Large intestine (tissue), 3 donors: ENCODE measurements around the gene ZNF160. TPM values are rescaled to one million over a fixed set of nuclear protein-coding genes. Genes with fewer than 3 reads are reported as not detected.
A peak's percentile ranks its signal among the peaks of the same experiment; 100 is the strongest.

Source experiments
- DNase-seq, 2 donors: peaks; one replicate each; pipeline versions ENCODE4 v3.0.0 to v3.0.0-alpha.2; 2013
- H3K27ac ChIP-seq: one replicate; pipeline ENCODE4 v1.5.1; 2013; ENCODE audit warnings: low read length
- H3K27me3 ChIP-seq: 2 replicates; pipeline ENCODE4 v1.6.1; 2013; ENCODE audit warnings: low read length; ENCODE audit not compliant: control insufficient read depth, insufficient read depth
- H3K36me3 ChIP-seq: 2 replicates; pipeline ENCODE4 v1.6.1; 2013; ENCODE audit warnings: low read length; ENCODE audit not compliant: control insufficient read depth, insufficient read depth
- H3K4me1 ChIP-seq: one replicate; pipeline ENCODE4 v1.6.1; 2013; ENCODE audit warnings: low read length; ENCODE audit not compliant: control insufficient read depth, insufficient read depth
- H3K4me3 ChIP-seq: one replicate; pipeline ENCODE4 v1.5.1; 2013; ENCODE audit warnings: low read length
- H3K9me3 ChIP-seq: one replicate; pipeline ENCODE4 v1.6.1; 2013; ENCODE audit warnings: mild to moderate bottlenecking, low read depth, low read length, moderate library complexity; ENCODE audit not compliant: control insufficient read depth
- WGBS: methylation state at CpG from one replicate; pipeline ENCODE4 v1.1.5; 2013; ENCODE audit warnings: low lambda C conversion rate; ENCODE audit not compliant: insufficient coverage; 5-methylcytosine and 5-hydroxymethylcytosine counted together
- polyA plus RNA-seq: library from polyadenylated mRNA; unstranded; fragments of 120-200 nt; gene quantifications from one replicate; pipeline ENCODE4 v1.2.1, GENCODE V29; 2013

Gene ZNF160
- polyA plus RNA-seq, 1 donor = 115 TPM

- 60% methylated on average over 1 of the region's 29 CpGs for WGBS
- Histone ChIP-seq H3K4me1 (peaks cover 51% of the 10 kb centered on the region), H3K9me3 (no peaks in the 10 kb centered on the region), H3K27me3 (no peaks in the 10 kb centered on the region), H3K27ac (peak overlapping the region; percentile 87), H3K36me3 (peaks cover 57% of the 10 kb centered on the region), H3K4me3 (no peak overlapping the region)
- DNase-seq = peak in 1 of 2 donors; percentile 33
Observed at GRCh38 chr19:53094754-53095575, 8.3 kb downstream of the ZNF160 start.

DNA sequence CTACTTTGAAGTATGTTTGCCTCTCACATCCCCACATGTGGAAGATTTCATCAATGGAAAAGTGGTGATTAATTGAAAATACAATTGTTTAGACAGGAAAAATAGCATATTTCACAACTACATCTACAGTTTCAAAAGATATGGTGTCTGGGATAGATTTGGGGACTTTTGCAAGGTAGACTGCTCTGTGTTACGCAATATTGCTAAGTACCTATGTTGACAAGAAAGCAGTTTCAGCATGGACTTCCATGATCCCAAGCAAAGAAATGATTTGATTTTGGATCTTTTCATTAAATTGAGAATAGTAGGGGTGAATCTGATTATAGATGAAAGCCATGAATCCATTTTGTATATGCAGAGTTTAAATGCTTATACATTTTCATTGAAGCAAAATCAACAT lies 10.5 kb downstream of the ZNF160 start:
- WGBS = no CpG with 5 or more reads among the region's 1 CpG

DNA sequence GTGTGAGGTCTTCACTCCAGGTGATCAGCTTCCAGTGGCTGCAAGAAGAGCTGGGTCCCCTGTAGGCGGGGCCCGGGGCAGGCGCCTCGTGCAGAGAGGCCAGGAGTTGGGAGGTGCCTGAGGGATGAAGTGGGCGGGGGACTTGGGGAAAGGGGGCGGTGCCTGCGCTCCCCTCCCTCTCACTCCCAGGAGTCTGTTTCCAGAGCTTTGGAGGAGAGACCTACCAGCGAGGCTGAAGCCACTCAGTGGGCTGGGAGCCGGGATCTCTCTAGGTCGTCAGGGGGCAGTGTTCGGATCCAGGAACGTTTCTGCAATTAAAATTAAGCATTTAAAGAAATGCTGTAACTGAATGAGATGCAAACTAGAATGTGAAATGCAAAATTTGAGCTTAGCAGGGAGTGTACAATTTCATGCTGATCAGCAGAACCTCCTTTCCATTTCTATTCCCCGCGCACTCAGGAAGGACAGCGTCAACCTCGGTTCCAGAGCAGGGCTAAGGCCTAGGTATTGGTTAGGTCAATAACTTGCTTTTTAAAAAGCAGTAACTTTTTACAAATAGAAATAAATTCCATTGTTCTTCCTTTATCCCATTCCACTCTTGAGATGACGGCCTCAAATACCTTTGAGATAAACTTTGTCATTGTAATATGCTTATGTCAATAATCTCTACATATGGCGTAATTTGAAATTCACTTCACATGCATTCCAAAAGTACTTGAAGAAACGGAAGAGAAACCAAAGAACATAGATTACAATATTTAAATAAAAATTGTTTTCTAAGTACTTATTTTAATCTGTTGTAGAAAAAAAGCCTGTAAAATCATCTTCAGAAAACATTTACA lies 11.6 kb downstream of the ZNF160 start:
- peaks cover 66% of the 10 kb centered on the region for H3K36me3 ChIP-seq
- WGBS = 62% methylated on average over 2 of the region's 19 CpGs
- peaks cover 46% of the 10 kb centered on the region for H3K4me1 ChIP-seq

More for the DNA sequence above, 10.5 kb downstream of the ZNF160 start:
- no peak overlapping the region for H3K27ac ChIP-seq
- H3K27me3 ChIP-seq = no peaks in the 10 kb centered on the region
- no peak overlapping the region for H3K4me3 ChIP-seq
- H3K36me3 ChIP-seq = peaks cover 59% of the 10 kb centered on the region
- DNase-seq = no peak
- peaks cover 50% of the 10 kb centered on the region for H3K4me1 ChIP-seq
- no peaks in the 10 kb centered on the region for H3K9me3 ChIP-seq

GRCh38 chr19:53088091-53088490 lies 15.1 kb downstream of the ZNF160 start:
- Histone ChIP-seq H3K4me3 (no peak overlapping the region), H3K9me3 (no peaks in the 10 kb centered on the region), H3K27ac (peak overlapping the region; percentile 53), H3K4me1 (peaks cover 29% of the 10 kb centered on the region), H3K36me3 (peaks cover 85% of the 10 kb centered on the region), H3K27me3 (no peaks in the 10 kb centered on the region)
- WGBS = 28% methylated on average over 4 of the region's 6 CpGs
- DNase-seq = peak in 1 of 2 donors; percentile 43

More for the DNA sequence above, 11.6 kb downstream of the ZNF160 start:
- no peak for DNase-seq
- no peak overlapping the region for H3K4me3 ChIP-seq
- H3K9me3 ChIP-seq = no peaks in the 10 kb centered on the region
- no peak overlapping the region for H3K27ac ChIP-seq
- H3K27me3 ChIP-seq = no peaks in the 10 kb centered on the region

DNA sequence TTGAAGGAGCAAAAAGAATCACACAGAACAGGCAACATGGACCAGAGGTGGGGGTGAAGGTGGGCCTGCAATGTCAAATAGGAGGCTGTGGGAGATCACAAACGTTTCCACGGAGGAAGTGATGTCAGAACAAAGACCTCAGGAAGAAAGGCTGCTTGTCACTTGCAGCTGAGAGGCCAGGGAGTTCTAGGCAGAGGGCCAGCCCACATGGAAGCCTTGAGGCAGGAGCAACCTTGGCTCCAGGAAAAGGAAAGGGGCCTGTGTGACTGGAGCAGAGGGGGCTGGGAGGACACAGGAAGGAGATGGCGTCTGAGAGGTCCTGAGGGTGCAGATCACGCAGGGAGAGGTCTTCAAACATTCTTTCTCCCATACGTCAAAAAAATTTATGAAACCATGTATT lies 16.3 kb downstream of the ZNF160 start:
- no peak overlapping the region for H3K4me3 ChIP-seq
- no peaks in the 10 kb centered on the region for H3K27me3 ChIP-seq
- peaks cover 29% of the 10 kb centered on the region for H3K4me1 ChIP-seq
- no peak for DNase-seq
- no CpG with 5 or more reads among the region's 5 CpGs for WGBS
- H3K9me3 ChIP-seq = no peaks in the 10 kb centered on the region
- no peak overlapping the region for H3K27ac ChIP-seq
- peaks cover 92% of the 10 kb centered on the region for H3K36me3 ChIP-seq

DNA sequence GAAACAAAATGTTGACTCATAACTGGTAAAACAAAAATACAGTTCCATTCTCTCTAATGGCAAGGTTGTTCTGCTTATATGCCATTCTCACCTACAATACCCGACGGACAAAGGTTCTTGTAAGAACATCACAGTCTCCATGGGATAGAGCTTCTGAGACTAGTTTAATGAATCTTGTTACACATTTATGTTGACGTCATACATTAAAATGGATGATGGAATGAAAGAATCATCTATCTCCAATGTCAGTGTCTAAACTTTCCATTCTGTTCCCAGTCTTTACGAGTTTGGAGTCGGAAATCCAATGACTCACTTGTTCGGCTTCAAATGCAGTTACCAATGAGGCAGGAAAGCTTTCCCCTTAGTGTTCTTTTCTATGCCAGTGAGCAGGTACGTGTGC lies 17.7 kb downstream of the ZNF160 start:
- Histone ChIP-seq H3K27me3 (no peaks in the 10 kb centered on the region), H3K9me3 (no peaks in the 10 kb centered on the region), H3K36me3 (peaks cover 81% of the 10 kb centered on the region), H3K4me3 (no peak overlapping the region), H3K4me1 (peaks cover 25% of the 10 kb centered on the region), H3K27ac (no peak overlapping the region)
- no CpG with 5 or more reads among the region's 7 CpGs for WGBS
- DNase-seq = no peak

GRCh38 chr19:53082929-53083328 lies 20.3 kb downstream of the ZNF160 start:
- no CpG with 5 or more reads among the region's 3 CpGs for WGBS
- no peak for DNase-seq
- peaks cover 68% of the 10 kb centered on the region for H3K36me3 ChIP-seq
- no peaks in the 10 kb centered on the region for H3K9me3 ChIP-seq
- no peaks in the 10 kb centered on the region for H3K27me3 ChIP-seq
- H3K4me3 ChIP-seq = no peak overlapping the region
- H3K4me1 ChIP-seq = peaks cover 2% of the 10 kb centered on the region
- H3K27ac ChIP-seq = no peak overlapping the region

GRCh38 chr19:53079313-53079924 lies 23.8 kb downstream of the ZNF160 start:
- peaks cover 61% of the 10 kb centered on the region for H3K36me3 ChIP-seq
- H3K27ac ChIP-seq = no peak overlapping the region
- peaks cover 5% of the 10 kb centered on the region for H3K9me3 ChIP-seq
- H3K4me3 ChIP-seq = no peak overlapping the region
- H3K4me1 ChIP-seq = no peaks in the 10 kb centered on the region
- DNase-seq = no peak
- H3K27me3 ChIP-seq = no peaks in the 10 kb centered on the region
- 100% methylated on average over 1 of the region's 8 CpGs for WGBS

- H3K36me3 ChIP-seq = peaks cover 60% of the 10 kb centered on the region
- no peaks in the 10 kb centered on the region for H3K4me1 ChIP-seq
- no peaks in the 10 kb centered on the region for H3K27me3 ChIP-seq
- H3K27ac ChIP-seq = no peak overlapping the region
- WGBS = 100% methylated on average over 1 of the region's 1 CpG
- no peak for DNase-seq
- peaks cover 8% of the 10 kb centered on the region for H3K9me3 ChIP-seq
- no peak overlapping the region for H3K4me3 ChIP-seq
Observed at GRCh38 chr19:53078668-53079067, 24.6 kb downstream of the ZNF160 start.

- Histone ChIP-seq H3K9me3 (peaks cover 21% of the 10 kb centered on the region), H3K4me1 (no peaks in the 10 kb centered on the region), H3K36me3 (peaks cover 60% of the 10 kb centered on the region), H3K4me3 (no peak overlapping the region), H3K27me3 (no peaks in the 10 kb centered on the region), H3K27ac (no peak overlapping the region)
- DNase-seq = peak in 1 of 2 donors; percentile 62
- no CpG with 5 or more reads among the region's 10 CpGs for WGBS
Observed at GRCh38 chr19:53076984-53077383, 26.2 kb downstream of the ZNF160 start.
